Parathyroid adenoma (tissue), 2 donors: ENCODE data around the gene SPATA25.

ENCODE experiments used
- H2AFZ ChIP-seq: fragments of 300-600 bp; sonication (generic); one replicate; pipeline ENCODE4 v1.7.0; 2017; ENCODE audit warnings: antibody characterized with exemption, mild to moderate bottlenecking
- H3K27ac ChIP-seq: fragments of 300-600 bp; sonication (generic); one replicate; pipeline ENCODE4 v1.7.0; 2017
- H3K27me3 ChIP-seq: fragments of 300-600 bp; sonication (generic); one replicate; pipeline ENCODE4 v1.7.0; 2017; ENCODE audit warnings: low read length; ENCODE audit not compliant: control insufficient read depth, insufficient read depth
- H3K36me3 ChIP-seq: fragments of 300-600 bp; sonication (generic); one replicate; pipeline ENCODE4 v1.7.0; 2017; ENCODE audit warnings: low read length; ENCODE audit not compliant: control insufficient read depth, insufficient read depth
- H3K4me1 ChIP-seq: fragments of 300-600 bp; sonication (generic); one replicate; pipeline ENCODE4 v1.7.0; 2017; ENCODE audit warnings: control low read depth
- H3K4me2 ChIP-seq: fragments of 300-600 bp; sonication (generic); one replicate; pipeline ENCODE4 v1.7.0; 2017; ENCODE audit warnings: low read length
- H3K4me3 ChIP-seq: fragments of 300-600 bp; sonication (generic); one replicate; pipeline ENCODE4 v1.7.0; 2017; ENCODE audit warnings: low read depth, low read length
- H3K79me2 ChIP-seq: fragments of 300-600 bp; sonication (generic); one replicate; pipeline ENCODE4 v1.7.0; 2017; ENCODE audit warnings: control low read depth
- H3K9ac ChIP-seq: fragments of 300-600 bp; sonication (generic); one replicate; pipeline ENCODE4 v1.7.0; 2017; ENCODE audit warnings: mild to moderate bottlenecking
- H3K9me3 ChIP-seq: fragments of 300-600 bp; sonication (generic); one replicate; pipeline ENCODE4 v1.7.0; 2017; ENCODE audit warnings: low read length; ENCODE audit not compliant: control insufficient read depth
- CTCF ChIP-seq: fragments of 300-600 bp; sonication (generic); IDR thresholded peaks from one replicate; pipeline ENCODE4 v1.7.0; 2017; ENCODE audit warnings: antibody characterized with exemption, mild to moderate bottlenecking
- donor health status: primary hyperparathyroidism.

The SPATA25 gene

GRCh38 chr20:45911486-45912343, 24.3 kb upstream of the SPATA25 start, which contains the start of gene PLTP:
Gene PLTP (minus strand): TSS chr20:45912155. CDS start chr20:45911452, 703 bp downstream.
- H3K4me1 ChIP-seq = peaks cover 8% of the 10 kb centered on the region
- peak within 1 kb of the TSS; percentile 32 for H3K4me2 ChIP-seq
- H3K79me2 ChIP-seq = no peaks in the 10 kb centered on the region
- H3K9ac ChIP-seq = peak within 1 kb of the TSS; percentile 22
- no peaks in the 10 kb centered on the region for H3K27me3 ChIP-seq
- H3K4me3 ChIP-seq = peak within 1 kb of the TSS; percentile 31
- no peaks in the 10 kb centered on the region for H3K36me3 ChIP-seq
- no peak for TF ChIP-seq CTCF
- no peaks in the 10 kb centered on the region for H3K9me3 ChIP-seq
- H3K27ac ChIP-seq = peak within 1 kb of the TSS; percentile 29
- H2AFZ ChIP-seq = peak within 1 kb of the TSS; percentile 94

GRCh38 chr20:45910670-45911485, 23.5 kb upstream of the SPATA25 start:
- H3K36me3 ChIP-seq = no peaks in the 10 kb centered on the region
- H3K4me2 ChIP-seq = peak overlapping the region; percentile 32
- peak overlapping the region; percentile 25 for H3K4me3 ChIP-seq
- peaks cover 8% of the 10 kb centered on the region for H3K4me1 ChIP-seq
- peak overlapping the region; percentile 32 for H3K27ac ChIP-seq
- no peaks in the 10 kb centered on the region for H3K79me2 ChIP-seq
- H3K9ac ChIP-seq = no peak overlapping the region
- H2AFZ ChIP-seq = peak overlapping the region; percentile 94
- H3K9me3 ChIP-seq = no peaks in the 10 kb centered on the region
- no peak for TF ChIP-seq CTCF
- H3K27me3 ChIP-seq = no peaks in the 10 kb centered on the region

- Histone ChIP-seq H3K9ac (no peak overlapping the region), H3K4me1 (peaks cover 8% of the 10 kb centered on the region), H3K79me2 (no peaks in the 10 kb centered on the region), H3K27me3 (no peaks in the 10 kb centered on the region), H3K36me3 (no peaks in the 10 kb centered on the region), H3K27ac (peak overlapping the region; percentile 32), H2AFZ (peak overlapping the region; percentile 94), H3K9me3 (no peaks in the 10 kb centered on the region), H3K4me2 (no peak overlapping the region), H3K4me3 (no peak overlapping the region)
- no peak for TF ChIP-seq CTCF
Observed at GRCh38 chr20:45909817-45910669, 22.6 kb upstream of the SPATA25 start.

GRCh38 chr20:45909336-45909808, 21.9 kb upstream of the SPATA25 start:
- H2AFZ ChIP-seq = no peak overlapping the region
- no peaks in the 10 kb centered on the region for H3K36me3 ChIP-seq
- no peak for TF ChIP-seq CTCF
- no peak overlapping the region for H3K4me3 ChIP-seq
- H3K79me2 ChIP-seq = no peaks in the 10 kb centered on the region
- H3K27ac ChIP-seq = no peak overlapping the region
- peaks cover 8% of the 10 kb centered on the region for H3K4me1 ChIP-seq
- no peak overlapping the region for H3K9ac ChIP-seq
- H3K9me3 ChIP-seq = no peaks in the 10 kb centered on the region
- no peaks in the 10 kb centered on the region for H3K27me3 ChIP-seq
- H3K4me2 ChIP-seq = no peak overlapping the region
